HG03175 (cell line): Measurements from ENCODE around the gene RNF113A.
"Not testable (repeated sequence)": the region's sequence is repeated elsewhere in the genome, so short reads cannot be mapped to it uniquely, and the experiment has no call there.

Experiments used
- ATAC-seq: cut with Tn5 transposase; IDR thresholded peaks from one replicate; pipeline ENCODE4 v1.9.1; 2021; ENCODE audit warnings: mild to moderate bottlenecking, moderate library complexity; ENCODE audit not compliant: unreplicated experiment

Gene RNF113A

DNA sequence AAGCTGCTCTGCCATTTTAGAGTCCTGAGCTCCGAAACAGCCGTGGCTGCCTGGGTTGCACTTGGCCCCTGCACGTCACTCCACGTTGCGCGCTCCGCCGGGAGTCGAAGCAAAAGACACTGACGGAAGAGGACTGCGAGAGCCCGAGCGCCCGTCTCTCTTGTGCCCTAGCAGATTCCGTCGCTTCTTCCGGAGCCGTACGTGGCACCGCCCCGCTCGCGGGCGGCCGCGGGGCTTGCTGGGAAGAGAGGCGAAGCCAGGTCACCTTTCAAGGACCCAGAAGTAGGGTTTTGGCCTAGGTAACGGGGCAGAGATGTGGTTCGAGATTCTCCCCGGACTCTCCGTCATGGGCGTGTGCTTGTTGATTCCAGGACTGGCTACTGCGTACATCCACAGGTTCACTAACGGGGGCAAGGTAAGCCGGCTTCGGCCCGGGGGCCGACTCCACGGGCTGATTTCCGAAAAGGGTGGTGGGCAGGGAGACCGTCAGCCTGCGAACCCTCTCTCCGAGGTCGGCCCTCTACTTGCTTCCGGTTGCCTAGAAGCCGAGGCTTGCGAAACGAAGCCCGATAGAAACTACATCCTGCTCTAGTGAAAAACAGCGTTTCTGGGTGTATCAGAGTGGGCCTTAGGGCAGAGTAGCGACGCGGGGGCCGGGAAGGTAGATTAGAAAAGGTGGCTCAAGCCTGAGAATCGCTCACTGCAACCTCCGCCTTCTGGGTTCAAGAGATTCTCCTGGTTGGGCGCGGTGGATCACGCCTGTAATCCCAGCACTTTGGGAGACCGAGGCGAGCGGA is at the start of gene RNF113A, which contains the start of gene NDUFA1:
RNF113A (minus strand) TSS at position 135 of the 797 bp plus-strand sequence; CDS start at position 15, 120 bp downstream.
NDUFA1 (plus strand) TSS at position 234 of the 797 bp plus-strand sequence; CDS start at position 314, 80 bp downstream.
- peak; percentile 92 for ATAC-seq

- no peak for ATAC-seq
Observed at GRCh38 chrX:119919835-119920585, 48.5 kb upstream of the RNF113A start.

GRCh38 chrX:119917877-119918276 is 46.3 kb upstream of the RNF113A start:
- no peak for ATAC-seq

DNA sequence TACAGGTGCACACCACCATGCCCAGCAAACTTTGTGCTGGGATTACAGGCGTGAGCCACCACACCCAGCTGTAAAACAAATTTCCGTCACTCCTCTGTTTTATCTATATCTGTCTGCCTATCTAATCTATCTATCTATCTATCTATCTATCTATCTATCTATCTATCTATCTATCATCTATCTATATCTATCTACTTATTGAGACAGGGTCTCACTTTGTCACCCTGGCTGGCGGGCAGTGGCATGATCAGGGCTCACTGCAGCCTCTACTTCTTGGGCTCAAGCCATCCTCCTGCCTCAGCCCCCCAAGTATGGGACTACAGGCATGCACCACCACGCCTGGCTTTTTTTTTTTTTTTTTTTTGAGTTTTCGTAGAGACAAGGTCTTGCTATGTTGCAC is 44.8 kb upstream of the RNF113A start:
- ATAC-seq = no peak

- ATAC-seq = no peak
Observed at GRCh38 chrX:119900976-119901375, 29.4 kb upstream of the RNF113A start.

DNA sequence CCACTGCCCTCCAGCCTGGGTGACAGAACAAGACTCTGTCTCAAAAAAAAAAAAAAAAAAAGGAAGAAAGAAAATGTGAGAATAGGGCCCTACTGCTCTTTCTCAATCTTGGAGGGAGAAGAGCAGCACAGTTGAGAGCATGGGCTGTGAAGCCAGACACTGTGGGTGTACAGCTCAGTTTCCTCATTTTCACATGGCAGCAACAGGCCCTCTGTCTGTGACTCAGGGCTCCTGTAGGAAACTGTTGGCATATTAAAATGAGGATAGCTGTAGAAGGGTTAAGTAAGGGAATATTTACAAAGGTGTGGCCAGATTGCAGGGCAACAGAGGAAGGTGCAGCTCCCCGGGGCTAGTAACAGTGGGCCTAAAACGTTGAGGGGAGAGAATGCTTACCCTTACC is 27.6 kb upstream of the RNF113A start:
- ATAC-seq = no peak

DNA sequence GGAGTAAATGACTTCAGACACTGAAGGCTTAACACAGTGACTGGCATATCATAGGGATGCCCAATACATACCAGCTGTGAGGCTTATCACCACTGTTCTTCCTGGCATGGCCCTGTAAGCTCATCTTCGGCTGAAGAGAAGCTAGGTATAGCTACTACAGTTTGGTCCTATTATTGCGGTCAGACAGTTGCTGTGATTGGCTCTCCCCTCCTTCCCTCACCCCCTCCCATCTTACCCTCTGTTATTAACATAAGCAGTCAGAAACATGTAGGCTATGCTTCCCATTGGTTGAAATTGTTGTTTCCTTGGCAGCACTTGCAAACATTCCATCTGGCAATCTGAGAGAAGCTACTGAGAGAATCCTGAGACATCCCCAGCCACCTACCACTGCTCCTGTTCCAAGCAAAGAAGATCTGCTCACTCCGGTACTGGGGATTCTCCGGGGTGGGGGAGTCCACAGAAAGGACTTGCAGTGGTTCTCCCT is 24.4 kb upstream of the RNF113A start, which contains the start of gene AKAP14:
AKAP14 (plus strand) TSS at position 51 of the 484 bp plus-strand sequence. CDS start 7,331 bp downstream, outside the sequence.
- no peak for ATAC-seq

DNA sequence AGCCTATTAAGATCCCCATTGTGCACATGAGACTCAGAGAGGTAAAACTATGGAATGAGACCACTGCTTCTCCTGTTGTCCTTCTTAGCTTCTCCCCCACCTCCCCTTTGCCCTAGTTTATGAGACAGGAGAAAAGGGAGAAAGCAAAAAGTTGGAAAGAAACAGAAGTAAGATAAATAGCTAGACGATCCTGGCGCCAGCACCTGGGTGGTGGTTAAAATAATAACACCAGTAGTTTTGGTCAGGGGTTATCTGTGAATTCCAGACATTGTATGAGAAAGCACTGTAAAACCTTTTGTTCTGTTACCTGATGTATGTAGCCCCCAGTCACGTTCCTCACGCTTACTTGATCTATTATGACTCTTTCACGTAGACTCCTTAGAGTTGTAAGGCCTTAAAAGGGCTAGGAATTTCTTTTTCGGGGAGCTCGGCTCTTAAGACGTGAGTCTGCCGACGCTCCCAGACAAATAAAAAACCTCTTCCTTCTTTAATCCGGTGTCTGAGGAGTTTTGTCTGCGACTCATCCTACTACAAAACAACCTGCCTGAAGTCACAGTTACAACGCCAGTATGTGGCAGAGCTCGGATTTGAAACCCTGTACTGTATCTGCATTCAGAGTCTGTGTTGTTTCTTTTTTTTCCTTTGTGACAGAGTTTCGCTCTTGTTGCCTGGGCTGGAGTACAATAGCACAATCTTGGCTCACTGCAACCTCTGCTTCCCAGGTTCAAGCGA is 20.6 kb upstream of the RNF113A start:
- not testable (repeated sequence) for ATAC-seq

- ATAC-seq = not testable (repeated sequence)
Observed at GRCh38 chrX:119890626-119891025, 19.1 kb upstream of the RNF113A start.

- ATAC-seq = peak; percentile 87
Observed at GRCh38 chrX:119887721-119888425, 16.3 kb upstream of the RNF113A start.

- peak; percentile 48 for ATAC-seq
Observed at GRCh38 chrX:119885554-119886428, 14.3 kb upstream of the RNF113A start.

DNA sequence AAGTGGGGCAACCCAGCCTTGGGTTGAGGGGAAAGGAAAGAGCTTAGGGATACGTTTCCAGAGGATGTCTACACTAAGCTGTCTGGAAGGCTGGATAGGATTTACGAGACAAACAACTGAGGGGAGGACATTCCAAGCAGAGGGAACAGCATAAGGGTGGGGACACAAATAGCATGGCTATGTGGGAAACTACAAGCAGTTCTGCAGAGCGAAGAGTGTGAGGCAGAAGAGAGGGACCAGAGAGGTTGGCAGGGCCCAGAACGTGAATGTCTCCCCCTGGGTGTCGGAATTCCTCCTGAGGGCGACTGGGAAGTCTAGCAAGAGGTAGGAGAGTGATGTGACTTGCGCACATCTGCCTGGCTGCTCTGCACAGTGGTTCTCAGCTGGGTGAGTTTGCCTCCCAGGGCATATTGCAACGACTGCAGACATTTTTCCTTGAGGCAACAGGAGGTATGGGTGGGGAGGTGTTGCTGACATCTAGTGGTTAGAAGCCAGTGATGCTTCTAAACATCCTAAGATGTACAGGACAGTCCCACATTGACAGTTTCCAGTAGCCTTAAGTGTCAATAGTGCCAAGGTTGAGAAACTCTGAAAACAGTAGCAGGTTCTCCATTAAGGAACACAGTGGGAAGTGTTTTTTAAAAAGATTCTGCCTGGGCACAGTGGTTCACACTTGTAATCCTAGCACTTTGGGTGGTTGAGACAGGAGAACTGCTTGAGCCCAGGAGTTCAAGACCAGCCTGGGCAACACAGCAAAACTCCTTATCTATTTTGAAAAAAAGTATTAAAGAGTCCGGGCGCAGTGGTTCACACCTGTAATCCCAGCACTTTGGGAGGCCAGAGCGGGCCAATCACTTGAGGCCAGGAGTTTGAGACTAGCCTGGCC is 9.3 kb upstream of the RNF113A start:
- peak; percentile 83 for ATAC-seq

GRCh38 chrX:119880076-119880475 is 8.5 kb upstream of the RNF113A start:
- no peak for ATAC-seq

DNA sequence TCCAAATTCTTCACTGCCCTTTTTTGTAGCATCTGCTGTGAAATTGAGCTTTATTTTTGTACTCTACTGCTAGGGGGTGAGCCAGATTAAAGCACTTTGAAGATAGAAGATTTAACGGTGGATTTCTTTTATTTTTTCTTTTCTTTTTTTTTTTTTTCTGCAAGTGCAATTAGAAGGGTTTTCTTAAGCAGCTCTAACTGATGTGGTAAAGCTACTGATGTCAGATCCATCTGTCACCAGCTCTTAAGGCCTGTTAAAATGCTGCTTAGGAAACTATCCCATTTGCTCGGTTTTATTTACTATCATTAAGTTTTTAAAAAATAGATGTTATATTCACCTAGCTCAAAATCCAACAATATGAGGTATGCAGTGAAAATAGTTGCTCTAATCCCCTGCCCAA is 7.2 kb upstream of the RNF113A start:
- no peak for ATAC-seq

GRCh38 chrX:119871245-119871598 is 311 bp downstream of the RNF113A start:
- peak; percentile 36 for ATAC-seq

DNA sequence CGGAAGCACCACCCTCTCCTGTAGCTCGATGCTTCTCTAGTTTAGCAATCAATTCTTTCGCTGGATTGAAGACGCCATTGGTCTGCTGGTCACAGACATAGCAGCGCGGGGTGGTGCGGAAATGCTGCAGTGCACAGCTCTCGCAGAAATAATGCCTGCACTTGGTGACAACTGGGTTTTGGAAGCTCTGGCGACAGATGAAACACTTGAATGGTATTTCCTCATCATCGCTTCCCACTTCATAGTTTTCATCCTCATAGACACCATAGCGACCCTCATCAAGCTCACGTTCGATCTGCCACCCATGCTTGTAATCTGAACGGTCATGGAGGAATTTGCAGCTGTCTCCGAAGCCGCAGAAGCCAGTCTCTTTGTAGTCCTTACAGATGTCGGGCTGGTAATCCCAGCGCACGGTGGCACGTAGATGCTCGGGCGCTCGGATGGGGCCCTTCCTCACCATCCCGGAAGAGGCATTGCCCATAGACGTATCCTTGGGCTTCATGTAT is 854 bp downstream of the RNF113A start:
- ATAC-seq = peak; percentile 14

DNA sequence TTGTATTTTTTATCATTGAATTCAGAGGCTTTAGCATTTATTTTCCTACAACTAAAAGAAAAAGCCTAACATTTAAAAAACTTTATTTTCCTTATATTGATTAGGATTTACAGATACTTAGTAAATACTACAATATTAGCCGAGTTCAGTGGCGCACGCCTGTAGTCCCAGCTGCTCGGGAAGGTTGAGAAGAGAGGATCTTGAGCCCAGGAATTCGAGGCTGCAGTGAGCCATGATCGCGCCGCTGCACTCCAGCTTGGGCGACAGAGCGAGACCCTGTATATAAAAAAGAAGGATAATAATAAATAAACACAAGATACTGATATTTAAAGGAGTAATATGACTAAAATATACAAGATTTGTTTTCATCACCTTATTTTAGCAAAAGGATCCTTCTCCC is 18.1 kb downstream of the RNF113A start:
- no peak for ATAC-seq
